GM12874 (cell line): ENCODE measurements around the gene LEKR1.

Source experiments
- CTCF ChIP-seq: IDR thresholded peaks from 2 replicates; pipeline ENCODE4 v1.5.1; 2011; ENCODE audit warnings: low read depth, mild to moderate bottlenecking, control low read depth, low read length, moderate library complexity; ENCODE audit not compliant: insufficient read depth

The LEKR1 gene

GRCh38 chr3:156906275-156906674 is 80.1 kb downstream of the LEKR1 start:
- TF ChIP-seq CTCF, result no peak

DNA sequence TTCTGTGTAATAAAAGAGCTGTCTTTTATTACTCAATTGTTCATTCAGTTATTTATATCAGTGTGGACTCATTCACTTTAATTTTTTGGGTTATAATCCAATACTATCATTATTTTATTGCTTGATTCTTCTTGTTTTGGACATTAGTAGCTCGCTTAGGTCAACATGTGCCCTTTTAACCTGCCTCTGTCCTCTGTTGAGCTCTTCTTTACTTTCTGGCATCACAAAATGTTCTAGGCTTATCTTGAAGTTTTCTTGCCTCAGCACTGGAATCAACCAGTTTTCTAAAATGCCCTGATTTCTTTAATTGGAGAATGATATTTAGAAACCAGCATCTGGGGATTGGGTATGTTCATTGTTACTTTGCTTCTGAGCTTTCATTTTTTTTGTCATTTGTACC is 82.2 kb downstream of the LEKR1 start:
- TF ChIP-seq CTCF, result no peak

DNA sequence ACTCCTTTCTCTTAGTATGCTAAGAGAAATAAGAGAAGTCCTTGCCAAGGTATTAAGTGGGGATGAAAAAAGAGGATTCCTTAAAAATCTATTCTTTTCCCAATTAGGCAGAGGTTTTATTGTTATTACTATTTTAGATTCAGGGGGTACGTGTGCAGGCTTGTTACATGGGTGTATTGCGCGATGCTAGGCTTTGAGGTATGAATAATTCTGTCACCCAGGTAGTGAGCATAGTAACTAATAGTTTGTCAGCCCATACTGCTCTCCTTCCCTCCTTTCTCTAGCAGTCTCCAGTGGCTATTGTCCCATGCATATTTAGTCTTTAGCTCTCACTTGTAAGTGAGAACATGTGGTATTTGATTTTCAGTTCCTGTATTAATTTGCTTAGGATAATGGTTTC is 83.9 kb downstream of the LEKR1 start:
- no peak for TF ChIP-seq CTCF

DNA sequence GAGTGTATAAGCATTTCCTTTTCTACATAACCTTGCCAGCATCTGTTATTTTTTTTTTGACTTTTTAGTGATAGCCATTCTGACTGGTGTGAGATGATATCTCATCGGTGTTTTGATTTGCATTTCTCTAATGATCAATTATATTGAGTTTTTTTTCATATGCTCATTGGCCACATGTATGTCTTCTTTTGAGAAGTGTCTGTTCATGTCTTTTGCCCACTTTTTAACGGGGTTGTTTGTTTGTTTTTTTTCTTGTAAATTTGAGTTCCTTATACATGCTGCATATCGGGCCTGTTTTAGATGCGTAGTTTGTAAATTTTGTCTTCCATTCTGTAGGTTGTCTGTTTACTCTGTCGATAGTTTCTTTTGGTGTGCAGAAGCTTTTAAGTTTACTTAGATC is 89.2 kb downstream of the LEKR1 start:
- no peak for TF ChIP-seq CTCF

GRCh38 chr3:156918746-156919145 is 92.6 kb downstream of the LEKR1 start:
- no peak for TF ChIP-seq CTCF

GRCh38 chr3:156919818-156920217 is 93.7 kb downstream of the LEKR1 start:
- no peak for TF ChIP-seq CTCF

- TF ChIP-seq CTCF, result no peak
Measured at GRCh38 chr3:156920399-156920798, 94.2 kb downstream of the LEKR1 start.

DNA sequence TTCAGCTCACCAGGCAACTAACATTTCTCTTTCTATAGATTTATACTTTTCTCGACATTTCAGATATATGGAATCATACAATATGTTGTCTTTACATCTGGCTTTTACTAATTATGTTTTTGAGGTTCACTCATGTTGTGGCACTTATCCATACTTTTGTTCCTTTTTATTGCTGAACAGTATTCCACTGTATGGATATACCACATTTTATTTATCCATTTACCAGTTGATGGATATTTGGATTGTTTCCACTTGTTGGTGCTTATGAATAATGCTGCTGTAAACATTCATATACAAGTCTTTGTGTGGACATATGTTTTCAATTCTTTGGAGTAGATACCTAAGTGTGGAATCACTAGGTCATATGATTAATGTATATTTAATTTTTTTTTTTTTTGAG is 97.2 kb downstream of the LEKR1 start:
- no peak for TF ChIP-seq CTCF
